Measurements from ENCODE around the gene CNP.

Gene CNP

GRCh38 chr17:41967921-41968578 is 1.5 kb downstream of the CNP start:
- Histone ChIP-seq H3K4me3 (ENCODE audit: low read depth in 1 of 2, low read length in 2 of 2) (peak overlapping the region in 1 of 2 experiments; percentile 76; a peak in 3 of 4 replicates), H3K9me3 (ENCODE audit: insufficient read depth, low read length, severe bottlenecking) (no peaks in the 10 kb centered on the region), H3K9ac (ENCODE audit: low read depth, low read length) (peak overlapping the region; percentile 92), H3K27me3 (ENCODE audit: insufficient read depth, low read length, poor library complexity) (no peaks in the 10 kb centered on the region), H3K79me2 (ENCODE audit: insufficient read depth, low read length) (peaks cover 60% of the 10 kb centered on the region), H3K4me2 (ENCODE audit: insufficient read depth, low read length) (peak overlapping the region; percentile 95), H3K27ac (ENCODE audit: low read length) (peak overlapping the region; percentile 82), H4K20me1 (ENCODE audit: insufficient read depth, low read length) (peaks cover 41% of the 10 kb centered on the region), H3K4me1 (ENCODE audit: insufficient read depth, low read length) (peaks cover 58% of the 10 kb centered on the region), H3K36me3 (ENCODE audit: insufficient read depth, low read length) (peaks cover 45% of the 10 kb centered on the region), H2AFZ (ENCODE audit: low read depth, low read length) (no peak overlapping the region)
- no peak for DNase-seq
- TF ChIP-seq EZH2 (IDR thresholded peaks at IDR 0.05; ENCODE audit: borderline replicate concordance, low read depth, low read length, severe bottlenecking), result no peak
- TF ChIP-seq CTCF (IDR thresholded peaks at IDR 0.05; ENCODE audit: borderline replicate concordance, extremely low read depth, low read length, poor library complexity, severe bottlenecking), result no peak
- ATAC-seq (ENCODE audit: insufficient read depth, low read depth), result no peak

DNA sequence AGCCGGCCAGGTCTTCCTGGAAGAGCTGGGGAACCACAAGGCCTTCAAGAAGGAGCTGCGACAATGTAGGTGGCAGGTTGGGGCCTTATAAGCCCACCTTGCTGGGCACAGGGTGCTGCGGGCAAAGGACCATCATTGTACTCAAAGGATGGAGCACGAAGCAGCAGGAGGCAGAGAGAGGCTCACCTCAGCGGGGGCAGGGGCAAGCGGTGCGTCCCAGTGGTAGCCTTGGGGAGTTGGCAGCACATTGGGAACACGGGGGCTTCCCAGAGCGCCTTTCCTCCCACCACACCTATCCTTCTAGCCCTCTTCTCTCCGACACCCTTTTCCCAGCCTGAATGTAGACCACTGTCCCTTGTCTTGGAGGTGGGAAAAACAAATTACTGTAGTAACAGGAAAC is 2.1 kb downstream of the CNP start:
- H3K27me3 ChIP-seq (ENCODE audit: insufficient read depth, low read length, poor library complexity), result no peaks in the 10 kb centered on the region
- H3K27ac ChIP-seq (ENCODE audit: low read length), result peak overlapping the region; percentile 26; the same call in 1 of the 2 replicates
- peaks cover 58% of the 10 kb centered on the region for H3K4me1 ChIP-seq (ENCODE audit: insufficient read depth, low read length)
- peak overlapping the region; percentile 95 for H3K4me2 ChIP-seq (ENCODE audit: insufficient read depth, low read length)
- H3K79me2 ChIP-seq (ENCODE audit: insufficient read depth, low read length), result peaks cover 65% of the 10 kb centered on the region
- H3K36me3 ChIP-seq (ENCODE audit: insufficient read depth, low read length), result peaks cover 52% of the 10 kb centered on the region
- H4K20me1 ChIP-seq (ENCODE audit: insufficient read depth, low read length), result peaks cover 47% of the 10 kb centered on the region
- no peak for DNase-seq
- no peak overlapping the region for H2AFZ ChIP-seq (ENCODE audit: low read depth, low read length)
- H3K4me3 ChIP-seq (ENCODE audit: low read depth in 1 of 2, low read length in 2 of 2), result peak overlapping the region in 1 of 2 experiments; percentile 28; a peak in 1 of 4 replicates
- TF ChIP-seq CTCF (IDR thresholded peaks at IDR 0.05; ENCODE audit: borderline replicate concordance, extremely low read depth, low read length, poor library complexity, severe bottlenecking), result no peak
- H3K9ac ChIP-seq (ENCODE audit: low read depth, low read length), result 0 out of 2 replicates have a peak overlapping the region, but pooled peaks have one; percentile 14
- ATAC-seq (ENCODE audit: insufficient read depth, low read depth), result no peak
- no peaks in the 10 kb centered on the region for H3K9me3 ChIP-seq (ENCODE audit: insufficient read depth, low read length, severe bottlenecking)

- Histone ChIP-seq H3K9me3 (ENCODE audit: insufficient read depth, low read length, severe bottlenecking) (no peaks in the 10 kb centered on the region), H3K27ac (ENCODE audit: low read length) (no peak overlapping the region), H3K4me3 (ENCODE audit: low read depth in 1 of 2, low read length in 2 of 2) (0 out of 4 replicates have a peak overlapping the region, but pooled peaks of 1 of the 2 experiments have one; percentile 0), H3K4me1 (ENCODE audit: insufficient read depth, low read length) (peaks cover 50% of the 10 kb centered on the region), H3K9ac (ENCODE audit: low read depth, low read length) (no peak overlapping the region), H3K36me3 (ENCODE audit: insufficient read depth, low read length) (peaks cover 74% of the 10 kb centered on the region), H3K4me2 (ENCODE audit: insufficient read depth, low read length) (peak overlapping the region; percentile 24), H3K79me2 (ENCODE audit: insufficient read depth, low read length) (peaks cover 76% of the 10 kb centered on the region), H3K27me3 (ENCODE audit: insufficient read depth, low read length, poor library complexity) (no peaks in the 10 kb centered on the region), H2AFZ (ENCODE audit: low read depth, low read length) (no peak overlapping the region), H4K20me1 (ENCODE audit: insufficient read depth, low read length) (peaks cover 68% of the 10 kb centered on the region)
- ATAC-seq (ENCODE audit: insufficient read depth, low read depth), result no peak
- DNase-seq, result no peak
- TF ChIP-seq CTCF (IDR thresholded peaks at IDR 0.05; ENCODE audit: borderline replicate concordance, extremely low read depth, low read length, poor library complexity, severe bottlenecking) (no peak), EZH2 (IDR thresholded peaks at IDR 0.05; ENCODE audit: borderline replicate concordance, low read depth, low read length, severe bottlenecking) (no peak)
These were observed 4.3 kb downstream of the CNP start for GRCh38 chr17:41970901-41971331.

Measured in DND-41 (cell line).